OCI-LY1 (cell line): ENCODE data around the gene PRSS3.

Experiments
- CTCF ChIP-seq: fragments of 200-600 bp; sonication (generic), shearing (Covaris generic); IDR thresholded peaks from 2 replicates; pipeline ENCODE4 v1.5.1; 2017; ENCODE audit warnings: mild to moderate bottlenecking, antibody characterized with exemption, low read length, moderate library complexity, mixed read lengths
- EZH2 ChIP-seq: fragments of 200-600 bp; sonication (generic), shearing (Covaris generic); IDR thresholded peaks from 2 replicates; pipeline ENCODE4 v1.8.0; 2017; ENCODE audit warnings: borderline replicate concordance, mixed run types, mild to moderate bottlenecking, antibody characterized with exemption, low read length, moderate library complexity, mixed read lengths

DNA sequence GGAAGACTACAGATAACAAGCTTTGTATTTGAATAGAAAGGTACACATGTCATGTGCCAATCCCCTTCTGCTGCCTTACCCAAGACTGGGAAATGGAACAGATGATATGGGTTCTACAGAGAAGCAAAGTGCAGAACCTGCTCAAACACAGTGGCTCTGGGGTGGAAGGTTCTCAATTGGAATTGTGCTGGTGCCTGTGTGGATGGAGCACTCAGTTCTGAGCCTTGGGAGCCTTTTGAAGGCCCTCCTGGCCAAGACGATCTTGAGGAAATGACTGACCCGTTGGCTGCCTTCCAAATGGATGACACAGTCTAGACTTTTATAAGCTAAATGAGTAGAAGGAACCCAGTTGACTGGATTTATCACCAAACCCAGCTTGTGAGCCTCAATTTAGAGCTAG, 4.2 kb upstream of the PRSS3 start:
- no peak for TF ChIP-seq CTCF
- no peak for TF ChIP-seq EZH2
